ENCODE data around the gene CEP20. TPM values are rescaled to one million over a fixed set of nuclear protein-coding genes. Genes with fewer than 3 reads are reported as not detected.

The CEP20 gene
- total and polyA plus RNA-seq, 10 of the 15 experiments (the other 5 are each of a cell fraction or from before 2014, with no cell fraction given): 33.4 to 57.8 (median 52.6) TPM

- Histone ChIP-seq H2AFZ (ENCODE audit: control insufficient read depth, low read depth, low read length) (no peak overlapping the region), H3K79me2 (ENCODE audit: control insufficient read depth, insufficient read depth, low read length) (no peaks in the 10 kb centered on the region), H3K27me3 (replicated peaks in 1 of 2; ENCODE audit: control insufficient read depth in 2 of 2, insufficient read depth in 2 of 2, low read length in 1 of 2) (no peaks in the 10 kb centered on the region), H3K9ac (ENCODE audit: control insufficient read depth, insufficient read depth, low read length) (no peak overlapping the region), H3K4me2 (ENCODE audit: control insufficient read depth, insufficient read depth) (no peak overlapping the region), H3K4me3 (no peak overlapping the region), H4K20me1 (ENCODE audit: control insufficient read depth, insufficient read depth) (no peaks in the 10 kb centered on the region), H3K27ac (ENCODE audit: control insufficient read depth, insufficient read depth) (no peak overlapping the region), H3K4me1 (ENCODE audit: control insufficient read depth, insufficient read depth, low read length) (no peaks in the 10 kb centered on the region), H3K9me3 (replicated peaks; ENCODE audit: control insufficient read depth, insufficient read depth, low read length) (no peaks in the 10 kb centered on the region; the same call in 2 of the 3 replicates), H3K36me3 (ENCODE audit: control insufficient read depth in 2 of 2, insufficient read depth in 2 of 2, low read length in 1 of 2) (no peaks in the 10 kb centered on the region)
- WGBS (ENCODE audit: insufficient coverage, insufficient replicate concordance, low lambda C conversion rate, missing lambda C conversion rate): 49% methylated on average over 5 of the region's 5 CpGs
- ChIA-PET RAD21 (ENCODE audit: unreplicated experiment) (no interaction called here), CTCF (no interaction called here), SMC1A (ENCODE audit: uncharacterized antibody, unreplicated experiment) (no interaction called here), POLR2A (no interaction called here)
- intact Hi-C loops (cut with micrococcal nuclease; ENCODE audit: unreplicated experiment): no loop called here
- no TSS peak for BruUV-seq (replicated peaks)
- ATAC-seq (no peak), DNase-seq (ENCODE audit: low read depth, low spot score) (no peak), FAIRE-seq (no peak)
- in situ Hi-C loops (cut with MboI): no loop called here
- TF ChIP-seq SIX5 (IDR thresholded peaks at IDR 0.05; ENCODE audit: low read depth, low read length, severe bottlenecking) (no peak), BHLHE40 (IDR thresholded peaks at IDR 0.05; ENCODE audit: borderline replicate concordance in 1 of 2, low read depth in 2 of 2, low read length in 1 of 2) (peak in 1 of 2 experiments; percentile 32; a peak in 1 of 4 replicates), IRF4 (IDR thresholded peaks at IDR 0.05; ENCODE audit: low read depth, low read length) (no peak), NFIC (IDR thresholded peaks at IDR 0.05; ENCODE audit: low read depth, low read length) (no peak), SREBF2 (IDR thresholded peaks at IDR 0.05; ENCODE audit: low read length) (no peak), CREM (IDR thresholded peaks at IDR 0.05; ENCODE audit: low read depth) (no peak), ZNF622 (IDR thresholded peaks at IDR 0.05) (no peak), USF1 (IDR thresholded peaks at IDR 0.05; ENCODE audit: borderline replicate concordance, extremely low read length, insufficient read depth, low read depth, low read length) (no peak)
Observed at GRCh38 chr16:15915555-15916081, 27.2 kb upstream of the CEP20 start.
